HUES48 (cell line): ENCODE measurements around the gene DRAXIN.
A peak's percentile ranks its signal among the peaks of the same experiment; 100 is the strongest.

Experiments
- H3K27ac ChIP-seq: one replicate; pipeline ENCODE4 v1.7.0; 2013; ENCODE audit warnings: low read depth, low read length, inconsistent platforms
- H3K27me3 ChIP-seq: 2 replicates; pipeline ENCODE4 v1.6.1; 2013; ENCODE audit warnings: mild to moderate bottlenecking, low read length; ENCODE audit not compliant: control insufficient read depth, insufficient read depth
- H3K36me3 ChIP-seq: 2 replicates; pipeline ENCODE4 v1.6.1; 2013; ENCODE audit warnings: low read length; ENCODE audit not compliant: control insufficient read depth, insufficient read depth
- H3K4me1 ChIP-seq: 2 replicates; pipeline ENCODE4 v1.6.1; 2013; ENCODE audit warnings: mild to moderate bottlenecking, low read length; ENCODE audit not compliant: control insufficient read depth, insufficient read depth
- H3K4me3 ChIP-seq: 2 replicates; pipeline ENCODE4 v1.5.1; 2013; ENCODE audit warnings: mild to moderate bottlenecking, low read depth, low read length
- H3K9ac ChIP-seq: 2 replicates; pipeline ENCODE4 v1.6.1; 2013; ENCODE audit warnings: mild to moderate bottlenecking, low read depth, low read length, moderate library complexity
- H3K9me3 ChIP-seq: 2 replicates; pipeline ENCODE4 v1.6.1; 2013; ENCODE audit warnings: low read length; ENCODE audit not compliant: control insufficient read depth, insufficient read depth

DRAXIN gene

DNA sequence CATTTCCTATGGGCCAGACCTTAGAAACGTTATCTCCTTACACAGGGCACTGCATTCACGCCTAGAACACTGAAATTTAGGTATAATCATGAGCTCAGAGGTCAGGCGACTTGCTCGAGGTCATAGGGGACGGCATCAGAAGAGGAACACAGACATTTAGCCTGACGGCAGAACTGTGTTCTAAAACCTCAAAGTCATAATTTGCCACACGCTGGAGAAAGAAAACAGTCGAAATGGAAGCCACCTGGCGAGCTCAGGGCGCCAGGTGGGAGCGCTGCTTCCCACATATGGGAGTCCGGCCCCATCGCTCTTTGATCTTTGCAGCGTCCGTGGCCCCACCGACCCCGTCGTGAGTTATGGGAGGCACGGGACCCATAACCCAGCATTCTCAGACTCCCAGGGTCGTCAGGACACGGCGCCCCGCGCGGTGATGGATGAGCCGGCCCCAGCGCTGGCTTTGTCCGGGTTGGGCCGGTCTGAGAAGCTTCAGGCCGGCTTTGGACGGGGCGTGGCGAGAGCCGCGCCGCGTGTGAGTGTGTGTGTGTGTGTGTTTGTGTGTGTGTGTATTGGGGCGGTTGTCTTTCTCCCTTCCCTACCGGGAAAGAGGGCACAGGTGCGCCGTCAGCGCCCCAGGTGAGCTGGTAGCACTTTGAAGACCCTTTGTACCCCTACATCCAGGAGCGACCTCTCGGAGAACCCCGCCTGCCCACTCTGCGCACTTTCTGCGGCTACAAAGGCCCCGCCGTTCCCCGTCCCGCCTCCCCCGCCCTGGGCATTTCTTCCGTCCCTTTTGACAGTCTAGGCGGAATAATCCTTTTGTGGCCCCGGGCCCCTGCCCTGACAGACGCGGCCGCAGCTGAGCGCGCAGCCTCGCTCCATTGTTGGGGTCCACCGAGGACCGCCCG lies 861 bp upstream of the DRAXIN start:
- Histone ChIP-seq H3K4me3 (peak overlapping the region; percentile 68), H3K36me3 (no peaks in the 10 kb centered on the region; the same call in 1 of the 2 replicates), H3K9ac (peak overlapping the region; percentile 93), H3K27ac (peak overlapping the region; percentile 96), H3K27me3 (no peaks in the 10 kb centered on the region), H3K4me1 (peaks cover 28% of the 10 kb centered on the region; the same call in 1 of the 2 replicates), H3K9me3 (no peaks in the 10 kb centered on the region)

- peak overlapping the region; percentile 64 for H3K9ac ChIP-seq
Observed at GRCh38 chr1:11691928-11692711, 610 bp downstream of the DRAXIN start.

DNA sequence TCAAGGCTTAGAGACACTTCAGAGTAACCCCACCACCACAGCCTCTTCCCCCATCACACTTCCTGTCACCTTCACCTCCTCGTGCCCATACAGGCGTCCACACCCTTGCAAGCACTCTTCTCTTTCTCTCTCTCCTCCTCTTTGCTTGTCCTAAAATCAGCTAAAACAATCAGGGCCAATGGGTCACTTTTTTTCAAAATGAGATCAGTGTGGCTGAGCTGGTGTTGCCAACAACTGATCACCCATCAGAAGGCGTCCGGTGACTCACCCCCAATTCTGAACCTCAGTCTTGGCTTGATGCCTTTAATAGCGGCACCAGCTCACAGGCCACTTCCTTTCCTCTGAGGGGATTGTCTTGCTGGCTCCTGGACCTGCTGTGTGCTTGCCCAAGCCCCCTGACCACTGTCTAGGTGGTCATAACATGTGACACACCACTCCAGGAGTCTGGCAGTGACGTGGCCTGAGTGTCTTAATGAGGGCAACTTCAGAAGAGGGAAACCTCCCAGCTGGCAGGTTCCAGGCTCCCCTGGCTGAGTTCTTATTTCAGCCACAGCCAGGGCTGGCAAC lies 1.6 kb downstream of the DRAXIN start:
- H3K9ac ChIP-seq = no peak overlapping the region
- peak overlapping the region; percentile 68 for H3K4me3 ChIP-seq
- H3K9me3 ChIP-seq = no peaks in the 10 kb centered on the region
- H3K4me1 ChIP-seq = peaks cover 28% of the 10 kb centered on the region; the same call in 1 of the 2 replicates
- H3K27ac ChIP-seq = peak overlapping the region; percentile 2
- H3K27me3 ChIP-seq = no peaks in the 10 kb centered on the region
- no peaks in the 10 kb centered on the region; the same call in 1 of the 2 replicates for H3K36me3 ChIP-seq

More at GRCh38 chr1:11691928-11692711, 610 bp downstream of the DRAXIN start:
- H3K9me3 ChIP-seq = no peaks in the 10 kb centered on the region
- H3K36me3 ChIP-seq = no peaks in the 10 kb centered on the region; the same call in 1 of the 2 replicates
- H3K4me1 ChIP-seq = peaks cover 28% of the 10 kb centered on the region; the same call in 1 of the 2 replicates
- H3K27me3 ChIP-seq = no peaks in the 10 kb centered on the region
- peak overlapping the region; percentile 68 for H3K4me3 ChIP-seq
- peak overlapping the region; percentile 96 for H3K27ac ChIP-seq

DNA sequence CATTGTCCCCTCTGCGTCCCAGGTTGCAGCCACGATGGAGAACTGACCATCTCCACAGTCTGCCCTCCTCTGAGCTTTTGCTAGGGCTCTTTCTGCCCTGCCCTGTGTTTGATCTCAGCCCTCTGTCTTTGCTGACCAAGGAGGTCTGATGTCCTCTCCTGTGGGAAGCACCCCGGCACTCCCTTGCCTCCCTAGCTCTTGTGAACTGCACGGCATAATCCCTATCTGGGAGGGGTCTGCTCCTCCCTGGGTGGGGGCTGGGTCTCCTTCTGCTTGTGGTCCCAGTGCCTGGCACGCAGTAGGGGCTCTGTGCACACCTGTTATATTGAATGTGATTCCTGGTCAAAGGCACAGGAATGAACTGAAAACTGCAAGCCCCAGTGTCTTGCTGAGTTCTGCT lies 2.4 kb downstream of the DRAXIN start:
- Histone ChIP-seq H3K4me3 (0 out of 2 replicates have a peak overlapping the region, but pooled peaks have one; percentile 7), H3K27ac (no peak overlapping the region), H3K9me3 (no peaks in the 10 kb centered on the region), H3K4me1 (peaks cover 23% of the 10 kb centered on the region; the same call in 1 of the 2 replicates), H3K9ac (no peak overlapping the region), H3K27me3 (no peaks in the 10 kb centered on the region), H3K36me3 (no peaks in the 10 kb centered on the region)

DNA sequence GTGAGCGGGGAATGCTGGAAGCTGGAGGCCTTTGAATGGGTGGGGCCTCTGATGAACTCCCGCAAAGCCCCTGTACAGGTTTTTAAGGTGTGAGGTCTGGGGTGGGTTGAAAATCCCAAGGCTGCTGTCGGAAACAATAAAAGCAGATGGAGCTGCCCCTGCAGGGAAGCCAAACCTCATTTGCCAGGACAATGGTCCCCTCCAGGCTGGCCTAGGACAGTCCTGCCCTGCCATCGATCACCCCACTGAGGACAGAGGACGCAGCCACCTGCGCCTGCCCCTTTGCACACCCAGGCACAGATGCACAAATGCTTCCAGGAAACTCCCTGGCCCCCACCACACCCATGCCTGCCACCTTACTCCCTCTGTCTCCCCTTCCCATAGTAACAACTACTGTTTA lies 4.4 kb downstream of the DRAXIN start:
- Histone ChIP-seq H3K9ac (no peak overlapping the region), H3K4me1 (peaks cover 20% of the 10 kb centered on the region), H3K27me3 (no peaks in the 10 kb centered on the region), H3K4me3 (no peak overlapping the region), H3K9me3 (no peaks in the 10 kb centered on the region), H3K27ac (no peak overlapping the region), H3K36me3 (no peaks in the 10 kb centered on the region)

GRCh38 chr1:11697188-11697892 lies 5.8 kb downstream of the DRAXIN start:
- Histone ChIP-seq H3K4me3 (no peak overlapping the region), H3K27me3 (no peaks in the 10 kb centered on the region), H3K9me3 (no peaks in the 10 kb centered on the region), H3K27ac (no peak overlapping the region), H3K4me1 (peaks cover 27% of the 10 kb centered on the region), H3K36me3 (0 out of 2 replicates have a peak, but pooled peaks cover 4% of the 10 kb centered on the region), H3K9ac (no peak overlapping the region)

GRCh38 chr1:11697893-11698210 lies 6.3 kb downstream of the DRAXIN start:
- Histone ChIP-seq H3K9me3 (no peaks in the 10 kb centered on the region), H3K36me3 (0 out of 2 replicates have a peak, but pooled peaks cover 5% of the 10 kb centered on the region), H3K27me3 (no peaks in the 10 kb centered on the region), H3K27ac (no peak overlapping the region), H3K9ac (no peak overlapping the region), H3K4me3 (no peak overlapping the region), H3K4me1 (peaks cover 26% of the 10 kb centered on the region)

- Histone ChIP-seq H3K4me3 (no peak overlapping the region), H3K9me3 (no peaks in the 10 kb centered on the region), H3K27me3 (no peaks in the 10 kb centered on the region), H3K27ac (peak overlapping the region; percentile 47), H3K4me1 (peaks cover 36% of the 10 kb centered on the region), H3K9ac (no peak overlapping the region), H3K36me3 (0 out of 2 replicates have a peak, but pooled peaks cover 5% of the 10 kb centered on the region)
Observed at GRCh38 chr1:11700601-11701467, 9.3 kb downstream of the DRAXIN start.

DNA sequence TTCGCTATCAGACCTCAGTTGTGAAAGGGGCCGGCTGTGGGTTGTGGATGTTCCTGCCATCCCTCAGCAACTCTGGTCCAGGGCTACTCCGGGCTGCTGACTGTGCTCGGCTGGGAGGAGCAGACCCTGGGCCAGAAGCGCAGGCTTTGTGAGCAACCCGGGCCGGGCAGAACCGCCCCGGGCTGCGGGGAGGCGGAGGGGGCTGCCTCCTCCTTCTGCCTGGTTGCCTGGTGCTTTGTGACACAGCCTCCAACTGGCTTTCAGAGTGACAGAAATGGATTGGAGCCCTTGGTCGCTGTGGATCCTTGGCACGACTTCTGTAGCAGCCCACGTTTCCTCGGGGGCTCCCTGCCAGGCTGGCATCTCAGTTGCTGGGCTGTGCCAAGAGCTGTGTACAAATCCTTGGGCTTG lies 10.0 kb downstream of the DRAXIN start:
- Histone ChIP-seq H3K27me3 (no peaks in the 10 kb centered on the region), H3K9me3 (no peaks in the 10 kb centered on the region), H3K36me3 (0 out of 2 replicates have a peak, but pooled peaks cover 5% of the 10 kb centered on the region), H3K9ac (no peak overlapping the region), H3K4me3 (no peak overlapping the region), H3K4me1 (peaks cover 36% of the 10 kb centered on the region), H3K27ac (peak overlapping the region; percentile 47)
